GM21381 (cell line): Measurements from ENCODE around the gene ATP6V0A4.
"Not testable (repeated sequence)": the region's sequence is repeated elsewhere in the genome, so short reads cannot be mapped to it uniquely, and the experiment has no call there.

ENCODE experiments used
- ATAC-seq: cut with Tn5 transposase; IDR thresholded peaks from one replicate; pipeline ENCODE4 v1.9.1; 2021; ENCODE audit warnings: mild to moderate bottlenecking, moderate library complexity; ENCODE audit not compliant: unreplicated experiment

The ATP6V0A4 gene

GRCh38 chr7:138804618-138805017 is 6.6 kb upstream of the ATP6V0A4 start:
- ATAC-seq: no peak

DNA sequence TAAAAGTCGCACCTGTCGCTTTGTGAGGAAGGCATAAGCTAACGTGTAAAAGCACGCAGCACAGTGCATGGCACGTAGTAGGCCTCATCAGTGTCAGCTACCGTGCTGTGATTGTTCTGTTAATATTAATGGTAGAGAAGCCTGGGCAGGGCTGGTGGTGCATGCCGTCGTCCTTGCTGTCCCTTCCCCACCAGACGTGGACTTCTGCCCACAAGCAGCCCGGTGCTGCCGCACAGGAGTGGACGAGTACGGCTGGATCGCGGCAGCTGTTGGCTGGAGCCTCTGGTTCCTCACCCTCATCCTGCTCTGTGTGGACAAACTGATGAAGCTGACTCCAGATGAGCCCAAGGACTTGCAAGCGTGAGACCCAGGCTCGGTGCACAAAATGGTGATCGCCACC is 4.7 kb upstream of the ATP6V0A4 start:
- ATAC-seq: no peak

GRCh38 chr7:138801256-138801655 is 3.3 kb upstream of the ATP6V0A4 start:
- no peak for ATAC-seq

DNA sequence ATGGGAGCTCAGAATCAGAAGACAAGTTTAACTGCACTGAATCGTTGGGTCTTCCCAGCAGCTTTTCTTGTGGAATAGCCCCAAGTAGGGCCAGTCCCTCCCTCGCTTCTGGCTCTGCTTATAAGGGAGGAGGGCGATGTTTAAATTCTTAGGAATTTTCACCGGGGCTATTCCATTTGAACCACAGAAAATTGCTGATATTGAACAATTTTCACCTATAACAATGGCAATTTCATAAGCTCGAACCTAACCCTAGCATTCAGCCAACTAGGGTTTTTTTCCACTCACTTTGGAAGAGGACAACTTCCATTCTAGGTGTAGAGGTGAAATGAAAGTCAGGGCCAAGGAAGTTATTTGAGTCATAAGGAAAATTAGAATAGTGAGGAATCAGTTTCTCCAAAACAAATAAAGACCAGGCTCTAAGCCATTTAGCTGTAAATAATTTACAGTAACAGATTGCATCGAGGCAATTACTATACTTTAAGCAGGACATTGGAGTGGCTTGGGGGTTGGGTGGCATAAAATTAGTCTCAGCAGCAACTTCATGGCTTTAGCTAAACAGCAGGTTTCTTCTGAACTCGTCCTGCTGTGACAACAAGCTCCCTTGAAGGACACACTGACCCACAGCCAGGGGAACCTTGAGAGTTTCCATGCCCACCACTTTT is 1.5 kb upstream of the ATP6V0A4 start:
- no peak for ATAC-seq

GRCh38 chr7:138798836-138799235 is 840 bp upstream of the ATP6V0A4 start:
- ATAC-seq: no peak

DNA sequence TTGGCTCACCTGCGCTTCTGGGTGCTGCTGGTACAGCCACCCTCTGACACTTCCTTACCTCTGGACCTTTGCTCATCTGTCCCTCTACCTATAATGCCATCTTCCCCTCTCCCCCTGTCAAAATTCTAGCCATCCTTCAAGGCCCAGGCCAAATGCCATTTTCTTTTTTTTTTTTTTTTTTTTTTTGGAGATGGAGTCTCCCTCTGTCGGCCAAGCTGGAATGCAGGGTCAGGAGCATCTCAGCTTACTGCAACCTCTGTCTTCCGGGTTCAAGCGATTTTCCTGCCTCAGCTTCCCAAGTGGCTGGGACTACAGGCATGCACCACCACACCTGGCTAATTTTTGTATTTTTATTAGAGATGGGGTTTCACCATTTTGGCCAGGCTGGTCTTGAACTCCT is 950 bp downstream of the ATP6V0A4 start:
- ATAC-seq: not testable (repeated sequence)

DNA sequence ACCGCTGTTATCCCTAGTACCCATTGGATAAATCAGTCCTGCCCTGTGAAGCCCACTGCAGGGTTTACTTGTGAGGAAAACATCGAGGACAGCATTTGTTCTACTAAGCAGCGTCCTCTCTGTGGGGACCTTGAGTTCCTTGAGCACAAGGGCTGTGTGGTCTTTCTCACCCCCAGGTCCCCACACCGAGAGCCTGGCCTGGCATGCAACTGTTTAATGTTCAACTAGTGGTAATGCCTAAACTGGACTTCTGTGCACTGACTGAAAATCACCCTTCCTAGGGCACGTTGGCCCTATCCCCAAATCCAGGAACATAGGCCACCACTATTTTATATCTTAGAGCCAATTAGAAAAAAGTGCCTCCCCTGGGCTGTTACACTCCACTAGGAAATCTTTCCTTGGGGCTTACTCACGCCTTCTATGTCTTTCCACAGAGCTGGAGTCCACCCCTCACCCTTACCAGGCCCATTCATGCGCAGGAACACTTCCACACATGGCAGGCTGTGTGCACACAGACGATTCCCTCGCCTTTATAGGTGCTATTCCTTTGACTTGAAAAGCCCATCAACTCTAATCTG is 1.9 kb downstream of the ATP6V0A4 start:
- ATAC-seq: no peak

DNA sequence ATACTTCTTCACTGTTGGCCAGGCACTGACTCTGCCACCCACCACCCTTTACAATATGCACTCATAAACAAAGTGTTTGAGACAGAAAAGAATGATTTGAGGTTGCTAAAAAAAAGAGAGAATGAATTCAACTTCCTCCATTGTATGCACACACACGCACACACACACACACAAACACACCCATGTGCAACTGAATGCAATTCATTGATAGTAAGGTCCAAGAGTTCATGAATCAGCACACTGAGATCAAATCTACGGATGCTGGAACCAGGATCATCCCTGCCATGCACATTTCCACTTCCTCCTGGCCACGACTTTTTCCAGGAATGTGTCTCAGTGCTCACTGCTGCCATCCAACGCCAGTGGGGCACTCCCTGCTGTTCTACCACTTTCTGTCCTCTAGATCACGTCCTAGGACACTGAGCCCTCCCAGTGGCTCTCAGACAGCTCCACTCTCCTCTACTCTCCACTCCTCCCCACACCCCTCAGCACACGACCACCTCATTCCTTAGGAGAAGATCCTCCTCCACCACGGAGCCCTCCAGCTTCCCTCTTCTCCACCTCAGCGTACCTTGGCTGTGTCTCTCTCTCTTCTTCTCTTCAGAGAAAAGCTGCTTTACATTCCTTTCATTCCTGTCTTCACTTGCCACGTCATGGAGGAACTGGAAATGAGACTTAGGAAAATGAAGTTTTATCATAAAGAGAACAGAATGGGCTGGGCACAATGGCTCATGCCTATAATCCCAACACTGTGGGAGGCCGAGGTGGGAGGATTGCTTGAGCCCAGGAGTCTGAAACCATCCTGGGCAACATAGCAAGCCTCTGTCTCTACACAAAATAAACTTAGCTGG is 12.2 kb downstream of the ATP6V0A4 start:
- ATAC-seq: no peak

GRCh38 chr7:138784692-138785091 is 13.3 kb downstream of the ATP6V0A4 start:
- no peak for ATAC-seq

DNA sequence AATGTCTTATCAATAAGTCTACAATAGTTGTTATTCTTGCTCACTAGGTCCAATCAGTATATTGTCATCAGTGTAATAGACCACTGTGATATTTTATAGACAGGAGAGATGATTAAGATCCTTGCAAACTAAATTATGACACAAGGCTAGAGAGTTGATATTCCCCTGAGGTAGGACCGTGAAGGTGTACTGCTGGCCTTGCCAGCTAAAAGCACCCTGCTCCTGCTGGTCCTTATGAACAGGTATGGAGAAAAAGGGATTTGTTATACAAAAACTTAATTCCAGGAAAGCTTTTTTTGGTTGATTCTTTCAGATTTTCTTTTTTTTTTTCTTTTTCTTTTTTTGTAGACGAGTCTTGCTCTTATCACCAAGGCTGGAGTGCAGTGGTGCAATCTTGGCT is 17.0 kb downstream of the ATP6V0A4 start:
- no peak for ATAC-seq

- ATAC-seq: no peak
These were observed 21.7 kb downstream of the ATP6V0A4 start for GRCh38 chr7:138776166-138776833.

- no peak for ATAC-seq
These were observed 24.2 kb downstream of the ATP6V0A4 start for GRCh38 chr7:138773817-138774216.

- ATAC-seq: no peak
These were observed 24.8 kb downstream of the ATP6V0A4 start for GRCh38 chr7:138773176-138773575.

DNA sequence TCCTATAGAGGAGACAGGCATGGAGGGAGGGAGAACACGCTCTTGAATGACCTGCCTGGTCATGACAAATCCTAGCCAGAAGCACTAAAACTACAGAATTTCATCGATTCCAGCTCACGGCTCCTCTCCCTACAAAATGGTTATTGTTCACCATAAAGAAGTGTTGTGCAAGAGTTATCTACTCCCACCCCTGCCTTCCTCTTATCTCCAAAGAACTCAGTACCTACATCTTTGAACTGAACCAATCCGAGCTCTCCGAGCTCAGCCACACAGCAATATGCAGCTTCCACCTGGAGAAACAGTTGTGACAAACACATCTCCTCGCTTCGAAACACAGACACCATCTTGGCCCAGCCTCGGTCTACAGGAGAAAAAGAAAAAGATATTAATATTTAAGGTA is 27.1 kb downstream of the ATP6V0A4 start:
- ATAC-seq: no peak

DNA sequence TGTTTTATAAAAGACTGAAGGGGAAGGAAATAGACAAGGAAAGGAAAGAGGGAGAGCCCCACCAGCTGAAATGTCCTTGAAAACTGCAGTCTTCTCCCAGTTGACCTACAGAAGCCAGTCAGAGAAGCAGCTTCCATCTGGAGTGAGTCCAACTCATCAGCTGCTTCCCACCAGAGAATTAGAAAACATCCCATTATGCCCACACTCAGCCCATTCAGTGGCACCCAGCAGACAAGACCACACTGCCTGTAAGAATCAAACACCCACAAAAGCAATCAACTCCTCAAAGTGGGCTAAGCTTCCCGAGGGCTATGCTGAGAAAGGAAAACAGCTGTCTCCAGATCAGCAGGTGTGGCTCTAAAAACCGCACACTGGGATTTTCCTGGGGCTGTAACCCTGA is 29.8 kb downstream of the ATP6V0A4 start:
- ATAC-seq: no peak

GRCh38 chr7:138756591-138757242 is 41.3 kb downstream of the ATP6V0A4 start:
- ATAC-seq: no peak

DNA sequence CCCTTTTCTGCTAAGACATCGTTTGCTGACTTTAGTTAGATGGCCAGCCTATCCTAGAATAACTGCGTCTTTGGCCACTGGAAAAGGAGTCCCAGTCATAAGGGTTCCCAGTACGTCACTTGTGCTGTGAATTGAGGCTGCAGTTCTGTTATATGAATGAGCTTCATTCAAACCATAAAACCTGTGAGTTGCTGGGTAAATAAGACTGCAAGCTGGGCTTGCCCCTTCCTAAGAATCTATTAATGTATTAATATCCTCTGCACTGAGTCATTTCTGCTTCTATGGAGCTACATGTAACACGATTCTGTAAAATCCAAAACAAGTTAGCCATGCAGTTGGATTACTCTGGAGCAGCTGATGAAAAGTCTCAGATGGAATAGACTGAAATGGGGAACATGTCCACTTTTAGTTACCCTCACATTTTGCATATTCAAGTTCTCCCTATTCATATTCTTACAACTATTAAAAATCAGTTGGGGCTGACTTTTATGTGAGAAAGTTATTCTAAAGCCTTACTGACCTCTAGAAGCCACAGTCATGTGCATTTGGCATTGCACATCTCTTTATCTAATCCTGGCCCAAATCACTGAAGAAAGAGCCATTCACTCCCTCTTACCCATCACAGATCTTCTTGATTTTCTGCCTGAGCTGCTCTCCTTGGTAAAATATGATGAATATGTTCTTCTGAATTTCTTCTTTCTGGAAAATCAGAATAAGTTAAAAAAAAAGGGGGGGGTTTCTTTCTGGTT is 42.0 kb downstream of the ATP6V0A4 start:
- no peak for ATAC-seq

- ATAC-seq: no peak
These were observed 42.7 kb downstream of the ATP6V0A4 start for GRCh38 chr7:138755331-138755747.

DNA sequence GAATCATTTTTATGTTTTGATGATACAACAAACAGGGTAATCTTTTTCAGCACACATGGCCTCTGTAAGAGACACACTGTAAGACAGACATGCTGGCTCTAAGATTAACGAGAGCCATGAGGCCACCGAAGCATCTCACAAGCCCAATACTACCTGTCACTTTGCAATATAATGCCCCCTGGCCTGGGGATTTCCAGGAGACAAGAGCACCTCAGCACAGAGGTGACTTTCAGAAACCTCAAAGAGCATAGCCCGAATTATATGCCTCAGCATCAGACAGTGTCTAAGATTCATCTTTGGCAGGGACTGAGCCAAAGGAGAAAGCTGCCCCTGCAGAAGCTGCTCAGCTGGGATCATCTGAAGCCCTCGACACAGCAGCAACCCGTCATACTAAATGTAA is 44.4 kb downstream of the ATP6V0A4 start:
- no peak for ATAC-seq

DNA sequence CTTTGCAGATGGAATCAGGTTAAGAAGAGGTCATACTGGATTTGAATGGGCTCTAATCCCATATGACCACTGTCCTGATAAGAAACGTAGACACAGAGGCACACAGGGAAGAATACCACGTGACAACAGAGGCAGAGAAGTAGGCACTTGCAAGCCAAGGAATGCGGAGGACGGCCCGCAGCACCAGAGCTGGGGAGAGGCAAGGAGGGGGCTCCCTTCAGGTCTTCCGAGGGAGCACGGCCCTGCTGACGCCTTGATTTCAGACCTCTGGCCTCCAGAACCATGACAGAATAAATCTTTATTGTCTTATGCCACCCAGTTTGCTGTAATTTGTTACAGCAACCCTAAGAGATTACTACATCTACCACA is 44.9 kb downstream of the ATP6V0A4 start:
- no peak for ATAC-seq
